ENCODE data around the gene C2.

Gene C2

GRCh38 chr6:31927242-31927862, at the start of gene C2:
C2 (plus strand) TSS chr6:31927717; CDS start chr6:31927753, 36 bp downstream.
- no peak for DNase-seq

- DNase-seq, result no peak
These were observed 49.3 kb upstream of the C2 start for GRCh38 chr6:31878222-31878621.

- no peak for DNase-seq
These were observed 48.8 kb upstream of the C2 start, which contains the start of gene SLC44A4 for GRCh38 chr6:31878726-31879125. SLC44A4 (minus strand) TSS chr6:31878997; CDS start chr6:31878980, 17 bp downstream.

GRCh38 chr6:31879143-31879542, 48.4 kb upstream of the C2 start:
- DNase-seq, result no peak

DNA sequence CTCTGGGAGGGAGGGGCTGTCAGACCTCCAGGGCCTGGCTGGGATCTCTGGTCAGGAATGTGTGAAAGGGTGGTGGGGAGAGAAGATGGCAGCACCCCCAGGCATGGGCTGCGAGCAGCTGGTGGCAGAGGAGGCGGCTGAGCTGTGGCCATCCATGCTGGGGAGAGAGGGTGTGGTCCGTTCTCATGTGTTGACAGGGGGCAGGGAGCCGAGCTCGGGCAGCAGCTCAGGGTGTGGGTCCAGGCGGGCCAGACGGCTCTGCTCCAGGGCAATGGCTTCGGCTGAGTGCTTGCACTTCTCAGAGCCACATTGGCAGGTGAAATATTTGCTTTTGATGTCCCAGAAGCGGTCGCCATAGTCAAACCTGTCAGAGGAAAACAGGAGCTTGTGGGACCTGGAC, 47.6 kb upstream of the C2 start:
- no peak for DNase-seq

DNA sequence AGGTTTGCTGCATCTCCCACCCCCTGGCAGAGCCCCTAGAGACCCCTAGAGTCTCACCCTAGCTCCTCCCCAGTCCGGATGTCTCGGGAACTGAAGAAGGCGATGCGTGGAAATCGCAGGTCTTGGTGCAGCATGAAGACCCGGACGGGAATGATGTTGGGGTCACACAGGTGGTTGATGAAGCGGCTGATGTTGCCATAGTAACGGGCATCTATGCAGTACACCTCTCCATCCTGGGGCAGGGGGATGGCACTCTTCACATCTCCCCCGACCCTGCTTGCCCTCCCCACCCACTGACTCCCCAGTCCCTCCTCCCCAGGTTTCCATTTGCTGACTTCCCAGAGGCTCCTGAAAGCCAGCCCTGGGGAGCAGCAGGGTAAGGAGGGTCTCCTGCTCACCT, 46.9 kb upstream of the C2 start:
- DNase-seq, result no peak

DNA sequence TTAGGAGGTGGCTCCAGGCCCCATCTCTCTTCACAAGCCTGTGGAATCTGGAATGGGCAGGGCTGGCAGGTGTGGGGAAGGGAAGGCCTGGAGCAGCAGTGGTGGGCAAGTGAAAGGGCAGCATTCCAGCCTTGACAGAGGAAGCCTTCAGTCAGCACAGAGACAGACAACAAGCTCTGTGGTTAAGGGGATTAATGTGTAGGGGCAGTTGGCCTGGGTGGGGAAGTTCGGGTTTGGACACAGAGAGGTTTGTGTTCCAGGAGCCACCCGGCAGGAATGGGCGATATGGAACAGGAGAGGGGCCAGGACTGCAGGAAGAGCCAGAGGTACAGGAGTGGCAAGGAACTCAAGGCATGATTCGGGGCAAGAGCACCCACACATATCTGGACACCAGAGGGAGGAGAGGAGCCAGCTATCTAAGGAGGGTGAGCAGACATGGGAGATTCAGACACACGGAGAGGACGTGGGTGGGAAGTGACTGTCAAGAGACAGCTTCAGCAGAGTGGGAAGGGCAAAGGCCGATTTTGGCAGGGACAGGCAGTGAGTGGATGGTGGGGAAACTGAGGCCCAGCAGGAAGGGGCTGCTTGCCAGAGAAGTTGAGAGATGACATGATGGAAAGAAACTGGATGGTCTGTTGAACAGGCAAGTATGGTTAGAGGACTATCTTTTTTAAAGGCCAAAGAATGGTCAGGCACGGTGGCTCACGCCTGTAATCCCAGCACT, 46.2 kb upstream of the C2 start:
- DNase-seq, result no peak

DNA sequence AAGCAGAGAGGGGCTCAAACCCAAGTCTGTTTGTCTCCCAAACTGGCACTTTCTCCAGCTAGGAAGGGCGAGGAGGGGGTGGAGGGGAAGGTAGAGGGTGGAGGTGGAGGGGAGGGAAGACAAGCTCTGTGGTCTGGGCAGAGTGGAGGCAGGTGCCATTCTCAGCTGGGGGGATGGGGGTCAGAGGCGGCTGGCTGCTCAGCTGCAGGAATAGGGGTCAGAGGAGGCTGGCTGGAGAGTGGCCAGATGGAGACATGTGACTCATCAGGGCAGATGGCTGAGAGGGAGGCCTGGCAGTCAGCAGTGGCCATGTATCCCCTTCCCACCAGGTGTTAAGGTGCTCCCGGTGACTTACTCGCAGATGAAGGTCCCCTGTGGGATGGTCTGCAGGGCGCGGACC, 45.2 kb upstream of the C2 start:
- no peak for DNase-seq

- DNase-seq, result no peak
These were observed 43.8 kb upstream of the C2 start for GRCh38 chr6:31883676-31884075.

DNA sequence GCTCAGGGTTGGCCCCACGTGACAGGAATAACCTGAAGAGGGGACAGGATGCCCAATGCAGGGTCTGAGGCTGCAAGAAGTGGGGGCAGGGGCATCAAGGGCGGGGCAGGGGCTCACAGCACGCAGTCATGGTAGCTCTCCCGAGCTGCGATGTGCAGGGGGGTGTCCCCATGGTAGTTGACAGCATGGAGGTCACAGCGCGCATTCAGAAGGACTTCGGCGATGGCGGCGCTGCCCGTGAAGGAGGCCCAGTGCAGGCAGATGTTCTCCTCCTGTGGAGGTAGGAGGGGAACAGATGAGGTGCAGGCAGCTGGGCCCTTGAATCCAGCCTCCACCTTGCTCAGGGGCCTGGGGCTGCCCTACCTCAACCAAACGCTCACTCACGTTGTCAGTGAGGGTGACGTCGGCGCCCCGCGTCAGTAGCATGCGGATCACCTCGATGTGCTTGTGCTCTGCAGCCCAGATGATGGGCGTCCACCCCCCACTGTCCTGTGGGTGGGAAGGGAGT, 42.9 kb upstream of the C2 start:
- DNase-seq, result no peak

DNA sequence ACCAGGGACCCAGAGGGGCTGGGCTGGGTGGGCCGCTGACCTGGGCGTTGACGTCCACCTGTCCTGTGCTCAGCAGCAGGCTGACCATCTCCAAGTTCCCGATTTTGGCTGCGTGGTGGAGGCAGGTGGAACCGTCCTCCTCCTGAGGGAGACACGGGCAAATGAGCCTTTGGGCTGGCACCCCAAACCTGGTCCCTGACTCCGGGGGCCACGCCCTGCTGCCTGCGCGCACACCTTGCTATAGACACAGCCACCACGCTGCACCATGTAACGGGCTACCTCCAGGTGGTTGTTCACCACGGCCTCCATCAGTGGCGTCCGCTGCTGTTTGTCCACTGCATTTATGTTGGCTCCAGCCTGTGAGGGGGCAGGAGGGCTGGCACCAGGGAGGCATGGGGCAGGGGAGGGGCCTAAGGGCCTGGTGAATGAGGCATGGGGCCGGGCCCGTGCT, 41.0 kb upstream of the C2 start:
- DNase-seq, result no peak

DNA sequence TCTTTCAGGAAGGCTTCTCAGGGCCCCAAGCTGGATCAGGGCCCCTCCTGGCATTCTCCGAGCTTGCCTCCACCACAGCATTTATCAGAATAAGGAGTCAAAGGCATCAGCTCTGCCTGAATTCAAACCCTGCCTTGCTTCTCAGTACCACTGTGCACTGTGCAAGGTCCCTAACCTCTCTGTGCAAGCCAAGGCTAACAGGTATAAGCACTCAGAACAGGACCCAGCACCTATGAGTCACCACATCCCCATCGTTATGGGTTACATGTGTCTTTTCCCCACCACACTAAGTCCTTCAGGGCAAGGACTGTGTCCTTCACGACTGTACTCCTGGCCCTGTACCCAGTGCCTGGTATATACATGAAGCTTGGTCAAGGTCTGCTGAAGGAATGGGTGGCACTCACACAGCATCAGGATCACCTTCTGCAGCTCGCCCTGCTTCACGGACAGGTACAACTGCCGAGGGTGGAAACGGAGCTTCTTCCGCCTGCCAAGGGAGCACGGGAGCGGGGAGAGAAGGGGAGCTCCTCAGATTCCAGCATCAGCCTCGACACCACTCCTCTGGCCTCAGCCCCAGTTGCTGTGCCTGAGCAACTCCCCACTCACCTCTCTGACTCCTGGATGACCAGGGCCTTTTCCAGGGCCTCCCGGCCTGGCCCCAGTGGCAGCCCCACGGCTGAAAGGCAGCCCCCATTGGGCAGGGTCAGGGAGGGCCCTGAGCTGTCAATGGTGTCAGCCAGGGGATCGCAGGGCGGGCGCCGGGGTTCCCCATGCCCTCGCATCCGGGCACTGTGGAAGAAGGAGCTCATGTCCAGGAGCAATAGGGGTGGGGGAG, 40.1 kb upstream of the C2 start:
- DNase-seq, result no peak

- no peak for DNase-seq
These were observed 39.0 kb upstream of the C2 start for GRCh38 chr6:31888276-31889258.

DNA sequence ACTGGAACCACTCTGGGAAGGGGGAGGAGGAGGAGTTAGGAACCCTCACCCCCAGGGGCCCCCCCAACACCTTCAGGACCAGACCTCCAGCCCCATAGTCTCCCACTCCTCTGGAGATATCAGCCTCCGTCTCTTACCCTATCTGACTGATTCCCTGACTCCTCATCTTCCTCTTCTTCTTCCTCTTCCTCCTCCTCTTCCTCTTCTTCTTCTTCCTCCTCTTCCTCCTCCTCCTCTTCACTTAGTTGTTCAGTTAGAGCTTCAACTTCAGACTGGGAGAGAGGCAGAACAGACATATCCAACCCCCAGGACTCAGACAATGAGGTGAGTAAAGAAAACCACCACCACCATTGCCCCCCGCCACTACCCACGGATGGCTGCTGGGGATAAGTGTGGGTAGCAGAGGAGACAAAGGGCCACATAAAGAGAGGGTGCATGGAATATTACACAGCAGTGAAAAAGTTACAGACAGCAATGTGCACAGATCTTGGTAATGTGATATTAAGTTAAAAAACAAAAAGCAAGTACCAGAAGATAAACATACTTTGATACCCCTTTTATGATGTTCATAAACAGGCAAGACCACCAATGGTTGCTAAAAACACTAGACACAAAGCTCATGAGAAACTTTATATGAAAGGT, 38.1 kb upstream of the C2 start:
- DNase-seq, result no peak

DNA sequence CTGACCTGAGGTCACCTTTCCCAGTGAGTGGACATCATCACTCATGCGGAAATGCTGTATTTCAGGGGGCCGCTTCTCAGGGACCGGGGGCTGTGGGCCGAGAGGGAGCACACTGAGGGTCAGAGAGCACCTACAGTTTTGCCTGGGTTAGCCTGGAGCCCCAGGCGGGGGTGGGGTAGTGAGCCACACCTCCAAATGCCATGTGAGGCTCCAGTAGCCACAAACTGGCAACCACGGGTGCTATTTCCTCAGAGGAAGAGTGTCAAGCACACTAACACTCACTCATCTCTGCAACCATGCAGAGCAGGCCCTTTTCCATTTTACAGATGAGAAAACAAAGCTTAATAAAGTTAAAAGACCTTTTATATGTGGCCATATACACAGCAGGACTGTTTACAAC, 34.7 kb upstream of the C2 start:
- DNase-seq, result no peak

- no peak for DNase-seq
These were observed 31.0 kb upstream of the C2 start for GRCh38 chr6:31896493-31896855.

DNA sequence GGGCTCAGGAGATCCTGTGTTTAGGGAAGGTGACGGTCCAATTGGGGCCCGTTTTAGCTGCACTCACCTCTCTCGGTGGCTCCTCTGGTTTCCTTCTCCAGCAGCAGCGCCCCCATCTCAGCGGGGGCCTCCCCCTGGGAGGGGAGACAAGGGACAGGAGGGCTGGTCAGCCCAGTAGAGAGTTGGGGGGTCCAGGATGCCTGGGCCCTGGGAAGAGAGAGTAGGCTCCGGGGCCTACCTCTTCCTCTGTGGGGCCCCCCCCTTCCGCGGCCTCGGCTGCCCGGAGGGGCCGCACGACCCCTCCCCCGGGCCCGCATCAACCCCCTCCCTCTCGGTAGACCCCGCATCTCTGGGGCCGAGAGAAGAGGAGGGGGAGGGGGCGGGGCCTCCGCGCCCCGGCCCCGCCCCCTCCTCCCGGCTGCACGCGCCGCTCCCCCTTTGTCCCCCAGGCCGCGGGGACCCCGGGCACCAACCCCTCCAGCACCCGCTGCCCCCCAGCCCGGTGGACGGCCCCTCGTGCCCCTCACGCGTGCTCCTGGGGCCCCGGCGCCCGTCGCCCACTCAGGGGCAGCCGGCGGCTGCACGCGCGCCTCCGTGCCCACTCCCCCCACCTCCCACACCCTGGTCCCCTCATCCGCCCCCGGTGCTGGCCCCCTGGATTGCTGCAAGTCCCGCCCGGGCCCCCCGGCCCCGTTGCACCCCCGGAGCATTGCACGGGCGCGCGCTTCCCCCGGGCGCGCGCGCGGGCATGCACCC, 30.5 kb upstream of the C2 start:
- DNase-seq, result no peak

GRCh38 chr6:31897612-31898382, 29.7 kb upstream of the C2 start, which contains the start of gene EHMT2:
EHMT2 (minus strand) TSS chr6:31897698; CDS start chr6:31897677, 21 bp downstream.
- DNase-seq, result peak; percentile 88

DNA sequence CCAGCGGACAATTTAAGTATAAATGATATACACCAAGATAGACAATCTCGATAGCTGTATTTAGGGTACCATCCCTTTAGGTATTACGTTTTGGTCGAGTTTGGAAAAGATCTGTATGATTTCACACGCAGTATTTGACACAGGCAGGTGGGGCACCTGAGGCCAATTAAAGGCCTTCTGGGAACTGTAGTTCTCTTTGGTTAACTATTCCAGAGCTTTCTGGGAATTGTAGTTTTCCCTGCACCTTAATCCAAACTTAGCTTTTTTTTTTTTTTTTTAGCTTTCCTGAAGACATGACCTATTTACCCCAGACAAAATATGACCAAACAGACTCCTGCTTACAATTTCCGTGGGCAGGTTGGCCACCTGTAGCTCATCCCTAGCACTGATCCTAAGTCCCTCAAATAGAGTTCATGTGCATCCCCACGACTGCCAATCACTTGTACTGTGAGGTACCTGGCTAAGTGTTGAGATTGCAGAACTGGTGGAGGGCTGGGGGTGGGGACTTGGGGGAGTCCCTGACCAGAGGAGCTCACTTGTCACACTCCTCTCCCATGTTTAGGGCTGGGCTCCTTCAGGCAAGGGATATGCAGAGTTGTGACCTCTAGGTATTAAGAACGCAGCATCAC, 29.0 kb upstream of the C2 start:
- peak; percentile 53 for DNase-seq

GRCh38 chr6:31899215-31899614, 28.3 kb upstream of the C2 start:
- no peak for DNase-seq

Data from activated CD4-positive, alpha-beta T cell treated with anti-CD3 and anti-CD28 coated beads, Interleukin-2, amount 50 U/mL, for 16 hours (primary cell).